ENCODE measurements around the gene PITX1. TPM values are rescaled to one million over a fixed set of nuclear protein-coding genes. Genes with fewer than 3 reads are reported as not detected.

Gene PITX1
- total and polyA plus RNA-seq, 2 donors (not counting 3 experiments of a cell fraction or from before 2014, with no cell fraction given) = 0.48 to 6.0 TPM

DNA sequence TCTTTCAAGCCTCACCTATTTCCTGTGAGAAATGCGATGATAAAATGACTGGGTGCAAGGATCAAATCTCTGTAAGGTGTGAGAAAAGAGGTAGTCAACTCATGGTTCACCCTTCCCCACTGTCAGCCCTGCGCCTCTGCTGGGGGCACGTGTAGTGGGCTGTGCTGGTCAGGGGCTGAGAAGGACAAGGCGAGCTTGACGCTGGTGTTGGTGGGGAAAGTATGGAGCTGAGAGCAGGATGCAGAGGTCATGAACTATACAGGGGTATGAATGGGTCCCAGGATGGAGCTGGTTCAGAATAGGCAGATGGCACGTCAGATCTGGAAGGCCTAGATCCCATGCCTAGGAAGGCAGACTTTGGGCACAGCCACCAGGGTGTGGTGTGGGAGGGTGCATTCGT lies 20.6 kb downstream of the PITX1 start:
- H3K79me2 ChIP-seq (ENCODE audit: control insufficient read depth, insufficient read depth, low read length) = no peaks in the 10 kb centered on the region
- H3K27me3 ChIP-seq (ENCODE audit: control insufficient read depth in 2 of 2, insufficient read depth in 2 of 2, low read length in 2 of 2) = peaks cover 0 to under 1% of the 10 kb centered on the region in 2 experiments
- FAIRE-seq = no peak
- no peak overlapping the region for H3K4me3 ChIP-seq (replicated peaks in 1 of 3; ENCODE audit: insufficient read depth in 1 of 3, low read depth in 1 of 3, low read length in 3 of 3)
- intact Hi-C loops (cut with micrococcal nuclease) (no loop called here), dilution Hi-C loops (cut with MboI; ENCODE audit: extremely low pct_ligation_motif_present, low sequenced_read_pairs) (no loop called here)
- H3K9ac ChIP-seq (replicated peaks; ENCODE audit: extremely low read depth, insufficient read depth, low read length) = no peak overlapping the region
- DNase-seq (ENCODE audit: low read depth, low spot score) = no peak
- H3K9me3 ChIP-seq (replicated peaks; ENCODE audit: control insufficient read depth, insufficient read depth, low read length) = no peaks in the 10 kb centered on the region
- no TSS peak for BruUV-seq (replicated peaks)
- H3K9me1 ChIP-seq (replicated peaks; ENCODE audit: control insufficient read depth, extremely low read depth, insufficient read depth, low read length) = no peaks in the 10 kb centered on the region
- POLR2A ChIA-PET = no interaction called here
- H4K20me1 ChIP-seq (replicated peaks; ENCODE audit: control insufficient read depth, extremely low read depth, insufficient read depth, low read length) = no peaks in the 10 kb centered on the region
- no peaks in the 10 kb centered on the region for H3K4me1 ChIP-seq (ENCODE audit: control insufficient read depth, extremely low read depth, insufficient read depth, low read length)
- CTCF ChIA-PET = interaction anchor here (0.9 to 1.4 kb wide), 2 partner anchors 11 to 15 kb away, joined by 3 to 4 read pairs; no protein-coding TSS in a partner anchor
- H3K27ac ChIP-seq (ENCODE audit: insufficient read depth, low read depth, low read length) = no peak overlapping the region
- no peak overlapping the region for H3K4me2 ChIP-seq (ENCODE audit: insufficient read depth, low read length)
- no peak overlapping the region for H2AFZ ChIP-seq (ENCODE audit: low read depth, low read length)
- TF ChIP-seq GATA2 (IDR thresholded peaks at IDR 0.05; ENCODE audit: insufficient read depth, insufficient read length, low read depth, low read length) = no peak
- TF ChIP-seq POLR2AphosphoS5 (IDR thresholded peaks at IDR 0.05; ENCODE audit: insufficient read depth, low read depth, low read length) = no peak
- TF ChIP-seq POLR2A (IDR thresholded peaks at IDR 0.05; ENCODE audit: low read depth, low read length) = no peak
- no peak for TF ChIP-seq FOS (IDR thresholded peaks at IDR 0.05; ENCODE audit: borderline replicate concordance, insufficient read depth, low read length)
- TF ChIP-seq, protein P1, sequence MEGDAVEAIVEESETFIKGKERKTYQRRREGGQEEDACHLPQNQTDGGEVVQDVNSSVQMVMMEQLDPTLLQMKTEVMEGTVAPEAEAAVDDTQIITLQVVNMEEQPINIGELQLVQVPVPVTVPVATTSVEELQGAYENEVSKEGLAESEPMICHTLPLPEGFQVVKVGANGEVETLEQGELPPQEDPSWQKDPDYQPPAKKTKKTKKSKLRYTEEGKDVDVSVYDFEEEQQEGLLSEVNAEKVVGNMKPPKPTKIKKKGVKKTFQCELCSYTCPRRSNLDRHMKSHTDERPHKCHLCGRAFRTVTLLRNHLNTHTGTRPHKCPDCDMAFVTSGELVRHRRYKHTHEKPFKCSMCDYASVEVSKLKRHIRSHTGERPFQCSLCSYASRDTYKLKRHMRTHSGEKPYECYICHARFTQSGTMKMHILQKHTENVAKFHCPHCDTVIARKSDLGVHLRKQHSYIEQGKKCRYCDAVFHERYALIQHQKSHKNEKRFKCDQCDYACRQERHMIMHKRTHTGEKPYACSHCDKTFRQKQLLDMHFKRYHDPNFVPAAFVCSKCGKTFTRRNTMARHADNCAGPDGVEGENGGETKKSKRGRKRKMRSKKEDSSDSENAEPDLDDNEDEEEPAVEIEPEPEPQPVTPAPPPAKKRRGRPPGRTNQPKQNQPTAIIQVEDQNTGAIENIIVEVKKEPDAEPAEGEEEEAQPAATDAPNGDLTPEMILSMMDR (IDR thresholded peaks at IDR 0.05; ENCODE audit: extremely low read depth in 1 of 2, insufficient read depth in 1 of 2, low read depth in 1 of 2, low read length in 2 of 2) = no peak
- TF ChIP-seq, protein P2, sequence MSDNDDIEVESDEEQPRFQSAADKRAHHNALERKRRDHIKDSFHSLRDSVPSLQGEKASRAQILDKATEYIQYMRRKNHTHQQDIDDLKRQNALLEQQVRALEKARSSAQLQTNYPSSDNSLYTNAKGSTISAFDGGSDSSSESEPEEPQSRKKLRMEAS (IDR thresholded peaks at IDR 0.05; ENCODE audit: insufficient read depth, insufficient read length) = no peak
- no peak for TF ChIP-seq MYC (IDR thresholded peaks at IDR 0.05; ENCODE audit: low read depth, low read length)
- no peak for TF ChIP-seq JUN (IDR thresholded peaks at IDR 0.05; ENCODE audit: borderline replicate concordance, insufficient read depth, insufficient read length, low read depth)
- no peak for TF ChIP-seq EZH2 (IDR thresholded peaks at IDR 0.05; ENCODE audit: borderline replicate concordance, low read depth, low read length, severe bottlenecking)
- H3K36me3 ChIP-seq (ENCODE audit: control insufficient read depth in 2 of 2, extremely low read depth in 1 of 2, insufficient read depth in 2 of 2, low read length in 2 of 2) = no peaks in the 10 kb centered on the region
